Ascending aorta (tissue), 2 donors: ENCODE measurements around the gene ZBTB20. TPM values are rescaled to one million over a fixed set of nuclear protein-coding genes. Genes with fewer than 3 reads are reported as not detected.

Experiments used
- DNase-seq, 2 donors: peaks; one replicate each; pipeline ENCODE4 v3.0.0-alpha.2; 2019; ENCODE audit warnings: low spot score in 2 of 2
- H3K27ac ChIP-seq, 2 donors: fragments of 200-600 bp; sonication (generic); one replicate each; pipeline ENCODE4 v1.5.1; 2016 to 2017; ENCODE audit warnings: mild to moderate bottlenecking in 1 of 2
- H3K27me3 ChIP-seq: fragments of 200-600 bp; sonication (generic); one replicate; pipeline ENCODE4 v1.5.1; 2017
- H3K36me3 ChIP-seq, 2 donors: fragments of 200-600 bp; sonication (generic); one replicate each; pipeline ENCODE4 v1.5.1; 2016
- H3K4me1 ChIP-seq, 2 donors: fragments of 200-600 bp; sonication (generic); one replicate each; pipeline ENCODE4 v1.5.1; 2016 to 2017; ENCODE audit warnings: mild to moderate bottlenecking in 1 of 2
- H3K4me3 ChIP-seq, 2 donors: fragments of 200-600 bp; sonication (generic); one replicate each; pipeline ENCODE4 v1.5.1; 2016 to 2017; ENCODE audit warnings: mild to moderate bottlenecking in 1 of 2
- H3K9me3 ChIP-seq, 2 donors: fragments of 200-600 bp; sonication (generic); one replicate each; pipeline ENCODE4 v1.5.1; 2016
- intact Hi-C: fragments of 100-400 bp; cut with DNase I; formaldehyde crosslinking; loops from one replicate; pipeline ENCODE4 v1.15.1; 2023
- total RNA-seq: library from RNA; depleted of rRNA; stranded (reverse); fragments of >200 nt; gene quantifications from one replicate; pipeline ENCODE4 v1.1.0, GENCODE V29; 2016
- TF ChIP-seq, protein P1 (sequence below), 3 experiments: fragments of 200-600 bp in 2 of 3; fragments of 450-650 bp in 1 of 3; sonication (generic) in 2 of 3; IDR thresholded peaks; one replicate each; pipeline ENCODE4 v1.5.1; 2016 to 2019; ENCODE audit warnings: antibody characterized with exemption in 3 of 3, mild to moderate bottlenecking in 1 of 3, moderate library complexity in 1 of 3

ZBTB20 gene
- total RNA-seq, 1 donor from 2014 or later: 60.3 TPM

DNA sequence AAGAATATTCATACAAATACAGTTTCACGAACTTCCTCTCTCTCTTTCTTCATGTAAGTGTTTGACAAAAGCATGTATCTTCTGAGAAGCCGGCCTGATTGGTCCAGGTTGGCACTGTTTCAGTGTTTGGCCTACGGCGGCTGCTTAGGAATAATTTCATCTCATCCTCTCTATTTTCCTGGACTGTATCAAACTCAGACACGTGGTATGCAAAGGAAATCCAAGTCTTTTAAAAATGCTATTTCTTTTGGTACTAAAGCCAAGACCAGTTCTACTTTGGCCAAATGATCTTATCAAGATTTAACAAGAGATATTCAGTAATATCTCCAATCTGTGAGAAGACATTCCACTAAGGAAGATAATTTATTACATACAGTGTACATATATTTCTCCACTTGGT lies 700.5 kb downstream of the ZBTB20 start:
- intact Hi-C loops: no loop called here
- H3K36me3 ChIP-seq: no peaks in the 10 kb centered on the region
- DNase-seq: no peak
- H3K27me3 ChIP-seq: no peaks in the 10 kb centered on the region
- H3K27ac ChIP-seq: no peak overlapping the region
- peaks cover 0 to 6% of the 10 kb centered on the region in 2 donors for H3K4me1 ChIP-seq
- no peaks in the 10 kb centered on the region for H3K9me3 ChIP-seq
- TF ChIP-seq, protein P1, sequence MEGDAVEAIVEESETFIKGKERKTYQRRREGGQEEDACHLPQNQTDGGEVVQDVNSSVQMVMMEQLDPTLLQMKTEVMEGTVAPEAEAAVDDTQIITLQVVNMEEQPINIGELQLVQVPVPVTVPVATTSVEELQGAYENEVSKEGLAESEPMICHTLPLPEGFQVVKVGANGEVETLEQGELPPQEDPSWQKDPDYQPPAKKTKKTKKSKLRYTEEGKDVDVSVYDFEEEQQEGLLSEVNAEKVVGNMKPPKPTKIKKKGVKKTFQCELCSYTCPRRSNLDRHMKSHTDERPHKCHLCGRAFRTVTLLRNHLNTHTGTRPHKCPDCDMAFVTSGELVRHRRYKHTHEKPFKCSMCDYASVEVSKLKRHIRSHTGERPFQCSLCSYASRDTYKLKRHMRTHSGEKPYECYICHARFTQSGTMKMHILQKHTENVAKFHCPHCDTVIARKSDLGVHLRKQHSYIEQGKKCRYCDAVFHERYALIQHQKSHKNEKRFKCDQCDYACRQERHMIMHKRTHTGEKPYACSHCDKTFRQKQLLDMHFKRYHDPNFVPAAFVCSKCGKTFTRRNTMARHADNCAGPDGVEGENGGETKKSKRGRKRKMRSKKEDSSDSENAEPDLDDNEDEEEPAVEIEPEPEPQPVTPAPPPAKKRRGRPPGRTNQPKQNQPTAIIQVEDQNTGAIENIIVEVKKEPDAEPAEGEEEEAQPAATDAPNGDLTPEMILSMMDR (IDR thresholded peaks at IDR 0.05): no peak
- H3K4me3 ChIP-seq: no peak overlapping the region

DNA sequence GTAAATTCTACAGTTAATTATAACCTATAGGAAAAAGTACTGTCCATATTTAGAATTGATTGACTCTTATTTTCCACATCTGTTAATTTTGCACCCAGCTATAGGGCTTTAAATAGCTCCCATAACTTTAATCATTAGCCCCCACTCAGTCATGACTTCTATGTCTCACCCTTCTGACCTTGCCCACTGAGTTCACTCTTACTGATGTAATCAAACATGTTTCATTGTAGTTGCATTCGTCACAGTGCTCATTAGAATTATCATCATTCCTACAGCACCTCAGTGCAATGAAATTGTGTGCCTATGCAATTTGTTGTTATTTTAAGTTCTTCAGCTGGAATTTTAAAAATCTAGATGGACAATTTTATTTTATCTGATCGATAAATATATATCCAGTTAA lies 701.9 kb downstream of the ZBTB20 start:
- DNase-seq: no peak
- Histone ChIP-seq H3K27ac (no peak overlapping the region), H3K4me3 (no peak overlapping the region), H3K36me3 (no peaks in the 10 kb centered on the region), H3K4me1 (peaks cover 0 to 6% of the 10 kb centered on the region in 2 donors), H3K9me3 (no peaks in the 10 kb centered on the region), H3K27me3 (no peaks in the 10 kb centered on the region)
- TF ChIP-seq, protein P1 (IDR thresholded peaks at IDR 0.05): no peak
- intact Hi-C loops: no loop called here

DNA sequence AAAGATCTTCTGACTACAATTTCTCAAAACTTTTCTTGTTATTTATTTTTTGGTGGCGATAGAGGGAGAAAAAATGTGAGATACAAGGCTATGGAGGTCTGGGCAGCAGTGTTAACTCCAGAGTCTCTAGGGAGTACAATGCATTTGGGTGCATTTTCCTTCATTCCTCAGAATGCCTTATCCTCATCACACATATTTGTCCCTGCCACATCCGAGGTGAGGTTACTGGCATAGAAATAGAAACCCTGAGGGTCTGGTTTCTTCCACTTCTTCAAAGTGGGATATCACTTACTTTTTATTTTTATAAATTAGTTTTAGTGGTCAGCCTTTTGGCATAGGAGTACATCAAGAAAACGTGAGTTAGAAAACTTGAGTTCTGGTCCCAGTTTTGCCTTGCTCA lies 702.9 kb downstream of the ZBTB20 start:
- no peaks in the 10 kb centered on the region for H3K9me3 ChIP-seq
- peaks cover 0 to 6% of the 10 kb centered on the region in 2 donors for H3K4me1 ChIP-seq
- intact Hi-C loops: no loop called here
- no peaks in the 10 kb centered on the region for H3K27me3 ChIP-seq
- TF ChIP-seq, protein P1 (IDR thresholded peaks at IDR 0.05): no peak
- H3K4me3 ChIP-seq: no peak overlapping the region
- H3K27ac ChIP-seq: no peak overlapping the region
- DNase-seq: no peak
- no peaks in the 10 kb centered on the region for H3K36me3 ChIP-seq

DNA sequence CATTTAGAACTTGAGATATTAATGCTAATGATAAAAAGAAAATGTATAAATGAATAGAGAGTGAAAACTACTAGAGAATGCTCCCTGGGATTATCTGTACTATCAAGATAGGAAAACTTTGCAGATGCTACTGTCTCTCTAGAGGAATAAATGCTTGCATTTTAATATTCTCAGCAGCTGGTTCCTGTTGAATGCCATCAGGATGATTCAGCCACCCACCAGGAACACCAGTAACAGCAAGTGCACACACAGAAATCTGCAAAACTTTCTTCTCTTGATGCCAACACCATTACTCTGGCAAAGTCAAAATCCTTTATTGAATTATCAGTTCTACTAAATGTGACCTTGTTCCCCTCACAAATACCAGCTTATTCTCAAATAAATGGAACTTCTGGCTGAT lies 704.8 kb downstream of the ZBTB20 start:
- H3K9me3 ChIP-seq: no peaks in the 10 kb centered on the region
- no peak for DNase-seq
- no peak overlapping the region for H3K27ac ChIP-seq
- TF ChIP-seq, protein P1 (IDR thresholded peaks at IDR 0.05): no peak
- intact Hi-C loops: no loop called here
- no peaks in the 10 kb centered on the region for H3K36me3 ChIP-seq
- peaks cover 0 to 6% of the 10 kb centered on the region in 2 donors for H3K4me1 ChIP-seq
- no peaks in the 10 kb centered on the region for H3K27me3 ChIP-seq
- no peak overlapping the region for H3K4me3 ChIP-seq

DNA sequence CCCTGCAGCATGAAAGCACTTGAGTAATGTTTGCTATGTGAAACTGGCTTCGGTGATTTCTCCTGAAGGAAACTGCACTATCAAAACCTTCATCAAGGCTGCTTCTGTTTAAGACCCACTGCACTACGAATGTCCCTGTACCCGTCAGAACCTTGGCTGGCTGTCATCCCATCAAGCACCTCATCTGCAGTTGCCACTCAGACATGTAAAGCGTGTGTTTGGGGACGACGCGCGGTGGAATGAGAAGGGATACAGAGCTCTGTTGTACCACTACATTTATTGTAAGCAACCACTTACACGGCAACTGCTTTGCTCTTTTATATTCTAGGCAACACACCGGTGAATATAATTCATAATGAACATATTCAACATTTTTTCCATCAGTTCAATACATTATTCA lies 705.7 kb downstream of the ZBTB20 start:
- no peak overlapping the region for H3K4me3 ChIP-seq
- no peaks in the 10 kb centered on the region for H3K27me3 ChIP-seq
- TF ChIP-seq, protein P1 (IDR thresholded peaks at IDR 0.05): no peak
- no peaks in the 10 kb centered on the region for H3K9me3 ChIP-seq
- DNase-seq: no peak
- H3K27ac ChIP-seq: no peak overlapping the region
- peaks cover 0 to 6% of the 10 kb centered on the region in 2 donors for H3K4me1 ChIP-seq
- intact Hi-C loops: no loop called here
- H3K36me3 ChIP-seq: no peaks in the 10 kb centered on the region

DNA sequence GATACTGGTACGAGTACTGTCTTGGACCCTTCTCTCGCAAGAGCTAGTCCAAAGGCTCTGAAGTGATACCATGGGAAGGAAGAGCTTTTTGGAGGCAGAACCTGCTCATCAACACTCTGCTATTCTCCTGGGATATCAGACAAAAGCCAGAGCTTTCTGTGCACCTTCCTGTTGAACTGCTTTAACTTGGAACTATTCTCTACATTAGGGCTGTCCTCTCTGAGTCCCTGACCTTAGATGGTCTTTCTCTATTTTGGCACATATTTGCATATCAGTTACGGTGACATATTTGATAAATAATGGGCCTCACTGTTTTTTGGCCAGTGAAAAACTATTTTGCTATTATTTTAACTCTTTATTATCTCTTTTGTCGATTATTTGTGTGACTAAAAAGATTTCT lies 706.4 kb downstream of the ZBTB20 start:
- no peaks in the 10 kb centered on the region for H3K9me3 ChIP-seq
- H3K27me3 ChIP-seq: no peaks in the 10 kb centered on the region
- no peaks in the 10 kb centered on the region for H3K36me3 ChIP-seq
- peaks cover 0 to 6% of the 10 kb centered on the region in 2 donors for H3K4me1 ChIP-seq
- TF ChIP-seq, protein P1 (IDR thresholded peaks at IDR 0.05): no peak
- DNase-seq: no peak
- no peak overlapping the region for H3K4me3 ChIP-seq
- H3K27ac ChIP-seq: no peak overlapping the region
- intact Hi-C loops: no loop called here
